A549 treated with CORT108297 at 1 μM for 4 hours (cell line): Measurements from ENCODE around the gene F5. TPM values are rescaled to one million over a fixed set of nuclear protein-coding genes. Genes with fewer than 3 reads are reported as not detected.

Source experiments
- total RNA-seq: library from RNA; stranded (reverse); fragments of 200-300 nt; extraction: Qiagen RNA extraction; gene quantifications from 5 replicates; pipeline ENCODE4 v1.2.3, GENCODE V29; 2022

F5 gene
- 0.02 to 0.09 TPM (median 0.05 TPM) in 5 replicates for total RNA-seq

GRCh38 chr1:169586395-169587255 is at the start of gene F5:
TSS of gene F5 (minus strand) at chr1:169586481. CDS start at chr1:169586386, 95 bp downstream.

GRCh38 chr1:169630006-169630405 is 43.7 kb upstream of the F5 start, which contains the start of gene SELP:
TSS of gene SELP (minus strand) at chr1:169630124. CDS start at chr1:169630074, 50 bp downstream.

GRCh38 chr1:169485431-169486280 is 100.6 kb downstream of the F5 start, which contains the start of gene SLC19A2:
TSS of gene SLC19A2 (minus strand) at chr1:169485944. CDS start at chr1:169485766, 178 bp downstream.

Other genes with a start within 250 kb of the F5 start
- gene NME7, start 218.7 kb downstream of the F5 start, total RNA-seq = 18.1 to 37.1 TPM (median 22.3 TPM) in 5 replicates
- gene BLZF1, start 218.3 kb downstream of the F5 start, total RNA-seq = 14.0 to 20.2 TPM (median 14.7 TPM) in 5 replicates
- gene CCDC181, start 159.0 kb downstream of the F5 start, total RNA-seq = 0.06 to 0.24 TPM (median 0.10 TPM) in 5 replicates
- gene SLC19A2, start 100.5 kb downstream of the F5 start, total RNA-seq = 7.5 to 9.0 TPM (median 8.3 TPM) in 5 replicates
- not detected in 5 replicates for gene SELP, start 43.6 kb upstream of the F5 start, total RNA-seq
- gene SELL, start 125.1 kb upstream of the F5 start, total RNA-seq = 0.14 to 0.36 TPM (median 0.19 TPM) in 5 replicates
- gene SELE, start 147.6 kb upstream of the F5 start, total RNA-seq = 0.02 TPM in 1 of 5 replicates, not detected in the others
- 4.9 to 7.8 TPM (median 5.6 TPM) in 5 replicates for gene METTL18, start 208.4 kb upstream of the F5 start, total RNA-seq